CD14-positive monocyte (primary cell): ENCODE measurements around the gene SLC38A6. TPM values are rescaled to one million over a fixed set of nuclear protein-coding genes. Genes with fewer than 3 reads are reported as not detected.

Experiments
- DNase-seq, 3 donors: peaks; one replicate each; pipeline ENCODE4 v3.0.0-alpha.2; 2011 to 2022
- H2AFZ ChIP-seq: 2 replicates; pipeline ENCODE4 v1.6.0; 2012; ENCODE audit warnings: mild to moderate bottlenecking, low read depth, low read length, inconsistent platforms; ENCODE audit not compliant: insufficient read depth, poor library complexity, severe bottlenecking
- H3K27ac ChIP-seq, 2 donors: 1 replicate in 1 of 2; 2 replicates in 1 of 2; pipeline ENCODE4 v1.5.1; 2012 to 2013; ENCODE audit warnings: low read length in 2 of 2, control low read depth in 1 of 2, inconsistent platforms in 1 of 2, low read depth in 1 of 2, mild to moderate bottlenecking in 1 of 2
- H3K27me3 ChIP-seq, 2 donors: one replicate each; pipeline versions ENCODE4 v1.6.0 to v1.6.1; 2011 to 2013; ENCODE audit warnings: low read length in 2 of 2; ENCODE audit not compliant: control insufficient read depth in 2 of 2, insufficient read depth in 2 of 2
- H3K36me3 ChIP-seq, 2 donors: replicated peaks in 1 of 2; 1 replicate in 1 of 2; 2 replicates in 1 of 2; pipeline versions ENCODE4 v1.5.1 to v1.6.1; 2012 to 2013; ENCODE audit warnings: low read length in 2 of 2, control low read depth in 1 of 2, inconsistent platforms in 1 of 2, mild to moderate bottlenecking in 1 of 2; ENCODE audit not compliant: insufficient read depth in 2 of 2, control insufficient read depth in 1 of 2
- H3K4me1 ChIP-seq, 2 donors: 1 replicate in 1 of 2; 2 replicates in 1 of 2; pipeline versions ENCODE4 v1.5.1 to v1.6.1; 2012 to 2013; ENCODE audit warnings: low read length in 2 of 2, control low read depth in 1 of 2, inconsistent platforms in 1 of 2, mild to moderate bottlenecking in 1 of 2, moderate library complexity in 1 of 2; ENCODE audit not compliant: insufficient read depth in 2 of 2, control insufficient read depth in 1 of 2
- H3K4me2 ChIP-seq: replicated peaks from 2 replicates; pipeline ENCODE3; 2012; ENCODE audit warnings: low read length, moderate library complexity, mild to moderate bottlenecking; ENCODE audit not compliant: poor library complexity, severe bottlenecking; ENCODE audit errors: extremely low read depth
- H3K4me3 ChIP-seq, 3 experiments: fragments of 200-600 bp in 1 of 3; sonication (generic) in 1 of 3; replicated peaks in 1 of 3; 1 replicate in 2 of 3; 2 replicates in 1 of 3; pipeline ENCODE4 v1.5.1; 2011 to 2013; ENCODE audit warnings: low read length in 3 of 3, mild to moderate bottlenecking in 3 of 3, control low read depth in 2 of 3, low read depth in 2 of 3, inconsistent platforms in 1 of 3, moderate library complexity in 1 of 3
- H3K79me2 ChIP-seq: 2 replicates; pipeline ENCODE4 v1.6.0; 2012; ENCODE audit warnings: mild to moderate bottlenecking, control low read depth, inconsistent platforms, low read length, moderate library complexity; ENCODE audit not compliant: insufficient read depth
- H3K9ac ChIP-seq: 2 replicates; pipeline ENCODE4 v1.6.0; 2017; ENCODE audit warnings: low read length, mild to moderate bottlenecking; ENCODE audit not compliant: insufficient read depth, poor library complexity, severe bottlenecking
- H3K9me3 ChIP-seq, 2 donors: replicated peaks in 1 of 2; 1 replicate in 1 of 2; 2 replicates in 1 of 2; pipeline versions ENCODE4 v1.5.1 to v1.6.1; 2012 to 2013; ENCODE audit warnings: low read length in 2 of 2, control low read depth in 1 of 2; ENCODE audit not compliant: control insufficient read depth in 1 of 2, insufficient read depth in 1 of 2
- H4K20me1 ChIP-seq: 2 replicates; pipeline ENCODE4 v1.6.0; 2012; ENCODE audit warnings: mild to moderate bottlenecking, low read length, control low read depth, moderate library complexity; ENCODE audit not compliant: insufficient read depth
- H3K27ac Mint-ChIP-seq, 7 donors: one replicate each; pipeline ENCODE4 v1.8.0; 2020; ENCODE audit warnings: mild to moderate bottlenecking in 7 of 7, mixed read lengths in 7 of 7, moderate library complexity in 6 of 7, inconsistent platforms in 2 of 7
- H3K27me3 Mint-ChIP-seq, 3 donors: one replicate each; pipeline ENCODE4 v1.8.0; 2021 to 2022; ENCODE audit warnings: low read depth in 3 of 3, mild to moderate bottlenecking in 3 of 3, mixed read lengths in 3 of 3, moderate library complexity in 3 of 3, inconsistent platforms in 1 of 3
- H3K36me3 Mint-ChIP-seq, 2 donors: one replicate each; pipeline ENCODE4 v1.8.0; 2020; ENCODE audit warnings: mixed read lengths in 2 of 2, inconsistent platforms in 1 of 2, mild to moderate bottlenecking in 1 of 2
- H3K4me1 Mint-ChIP-seq: one replicate; pipeline ENCODE4 v1.8.0; 2020; ENCODE audit warnings: mild to moderate bottlenecking, mixed read lengths
- H3K4me3 Mint-ChIP-seq, 2 donors: one replicate each; pipeline ENCODE4 v1.8.0; 2020; ENCODE audit warnings: mild to moderate bottlenecking in 2 of 2, mixed read lengths in 2 of 2, moderate library complexity in 1 of 2
- H3K9me3 Mint-ChIP-seq, 7 donors: one replicate each; pipeline ENCODE4 v1.8.0; 2020 to 2022; ENCODE audit warnings: mixed read lengths in 7 of 7, mild to moderate bottlenecking in 6 of 7, moderate library complexity in 6 of 7, inconsistent platforms in 2 of 7
- WGBS: methylation state at CpG from one replicate; pipeline ENCODE4 v1.1.5; 2013; ENCODE audit warnings: missing lambda C conversion rate; ENCODE audit not compliant: insufficient coverage; 5-methylcytosine and 5-hydroxymethylcytosine counted together
- intact Hi-C, 2 donors: fragments of 100-400 bp; cut with micrococcal nuclease; formaldehyde crosslinking; loops; one replicate each; pipeline versions ENCODE4 v1.15.0 to v1.15.1; 2023
- polyA plus RNA-seq, 3 donors: library from polyadenylated mRNA; depleted of rRNA in 1 of 3; unstranded in 2 of 3; stranded (reverse) in 1 of 3; fragments of 300-500 nt in 2 of 3; fragments of >200 nt in 1 of 3; fragmentation: Illumina TruSeq in 2 of 3; gene quantifications; 1 replicate in 2 of 3; 2 replicates in 1 of 3; pipeline ENCODE4 v1.2.3, GENCODE V29; 2012 to 2021
- TF ChIP-seq, protein P1 (sequence below): fragments of 200-600 bp; IDR thresholded peaks from one replicate; pipeline ENCODE4 v1.8.0; 2022; ENCODE audit warnings: antibody characterized with exemption, mild to moderate bottlenecking

Gene SLC38A6
- polyA plus RNA-seq, 3 donors = 10.3 to 15.9 (median 14.0) TPM

DNA sequence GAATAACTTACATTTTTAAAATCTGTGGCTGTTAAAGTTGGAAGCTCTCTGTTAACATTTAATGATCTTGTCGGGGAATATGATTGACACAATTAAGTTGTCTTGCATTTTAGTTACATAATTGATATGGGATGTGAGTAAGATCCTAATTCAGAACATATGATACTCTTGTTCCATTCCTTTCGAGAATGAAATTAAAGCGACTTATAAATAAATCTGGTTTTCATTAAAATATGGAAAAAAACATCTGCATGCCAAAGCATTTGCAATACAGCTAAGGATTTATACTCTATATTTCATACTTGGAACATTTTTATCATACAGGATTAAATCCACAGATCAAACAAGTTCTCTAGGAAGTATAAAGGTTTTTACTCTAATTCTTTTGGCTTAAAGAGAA is 52.0 kb downstream of the SLC38A6 start:
- Histone ChIP-seq H3K4me3 (no peak overlapping the region), H3K4me1 (peaks cover 9 to 11% of the 10 kb centered on the region in 2 donors), H3K27me3 (no peaks in the 10 kb centered on the region), H3K36me3 (no peaks in the 10 kb centered on the region), H3K9ac (no peak overlapping the region), H3K9me3 (no peaks in the 10 kb centered on the region), H3K27ac (no peak overlapping the region), H4K20me1 (no peaks in the 10 kb centered on the region), H3K79me2 (no peaks in the 10 kb centered on the region), H2AFZ (no peak overlapping the region), H3K4me2 (no peak overlapping the region)
- Mint-ChIP-seq H3K27me3 (peaks cover 0 to 3% (median 0%) of the 10 kb centered on the region in 3 donors), H3K27ac (no peak overlapping the region), H3K4me3 (no peak overlapping the region), H3K36me3 (peaks cover 2 to 9% of the 10 kb centered on the region in 2 donors), H3K4me1 (peaks cover 11% of the 10 kb centered on the region), H3K9me3 (no peaks in the 10 kb centered on the region)
- WGBS = no CpG with 5 or more reads among the region's 3 CpGs
- DNase-seq = no peak
- intact Hi-C loops = loop anchor here in 1 of 2 donors (10.0 kb wide), 1 partner anchor 378 kb away; no protein-coding TSS in a partner anchor
- TF ChIP-seq, protein P1, sequence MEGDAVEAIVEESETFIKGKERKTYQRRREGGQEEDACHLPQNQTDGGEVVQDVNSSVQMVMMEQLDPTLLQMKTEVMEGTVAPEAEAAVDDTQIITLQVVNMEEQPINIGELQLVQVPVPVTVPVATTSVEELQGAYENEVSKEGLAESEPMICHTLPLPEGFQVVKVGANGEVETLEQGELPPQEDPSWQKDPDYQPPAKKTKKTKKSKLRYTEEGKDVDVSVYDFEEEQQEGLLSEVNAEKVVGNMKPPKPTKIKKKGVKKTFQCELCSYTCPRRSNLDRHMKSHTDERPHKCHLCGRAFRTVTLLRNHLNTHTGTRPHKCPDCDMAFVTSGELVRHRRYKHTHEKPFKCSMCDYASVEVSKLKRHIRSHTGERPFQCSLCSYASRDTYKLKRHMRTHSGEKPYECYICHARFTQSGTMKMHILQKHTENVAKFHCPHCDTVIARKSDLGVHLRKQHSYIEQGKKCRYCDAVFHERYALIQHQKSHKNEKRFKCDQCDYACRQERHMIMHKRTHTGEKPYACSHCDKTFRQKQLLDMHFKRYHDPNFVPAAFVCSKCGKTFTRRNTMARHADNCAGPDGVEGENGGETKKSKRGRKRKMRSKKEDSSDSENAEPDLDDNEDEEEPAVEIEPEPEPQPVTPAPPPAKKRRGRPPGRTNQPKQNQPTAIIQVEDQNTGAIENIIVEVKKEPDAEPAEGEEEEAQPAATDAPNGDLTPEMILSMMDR = no peak

DNA sequence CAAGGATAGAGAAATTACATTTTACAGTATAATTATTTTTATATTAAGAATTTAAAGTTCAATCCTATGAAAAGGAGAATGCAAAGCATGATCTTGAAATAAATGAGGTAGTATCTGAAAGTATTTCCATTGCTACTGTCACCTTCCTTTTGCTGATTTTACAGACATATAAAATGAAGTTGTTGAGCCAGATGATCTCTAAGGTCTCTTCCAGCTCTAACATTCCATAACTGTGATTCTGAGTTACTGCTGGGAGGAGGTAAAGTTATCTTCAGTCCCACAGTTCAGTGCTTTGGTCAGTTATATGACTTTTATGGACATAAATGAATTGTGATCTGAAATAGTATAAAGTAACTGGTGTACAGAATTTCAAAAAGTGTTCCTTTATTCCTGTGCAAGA is 52.8 kb downstream of the SLC38A6 start:
- peaks cover 2 to 5% of the 10 kb centered on the region in 2 donors for H3K36me3 Mint-ChIP-seq
- no peaks in the 10 kb centered on the region for H3K36me3 ChIP-seq
- no peak overlapping the region for H3K4me3 Mint-ChIP-seq
- TF ChIP-seq, protein P1 = no peak
- no peak for DNase-seq
- H2AFZ ChIP-seq = no peak overlapping the region
- H3K9ac ChIP-seq = no peak overlapping the region
- H3K4me2 ChIP-seq = no peak overlapping the region
- no peak overlapping the region for H3K27ac Mint-ChIP-seq
- no peaks in the 10 kb centered on the region for H3K27me3 ChIP-seq
- H3K79me2 ChIP-seq = no peaks in the 10 kb centered on the region
- peaks cover 9 to 11% of the 10 kb centered on the region in 2 donors for H3K4me1 ChIP-seq
- intact Hi-C loops = loop anchor here in 1 of 2 donors (10.0 kb wide), 1 partner anchor 379 kb away; no protein-coding TSS in a partner anchor
- H3K9me3 ChIP-seq = no peaks in the 10 kb centered on the region
- peaks cover 0 to 3% (median 0%) of the 10 kb centered on the region in 3 donors for H3K27me3 Mint-ChIP-seq
- no peak overlapping the region for H3K4me3 ChIP-seq
- H3K9me3 Mint-ChIP-seq = no peaks in the 10 kb centered on the region
- peaks cover 11% of the 10 kb centered on the region for H3K4me1 Mint-ChIP-seq
- no peak overlapping the region for H3K27ac ChIP-seq
- H4K20me1 ChIP-seq = no peaks in the 10 kb centered on the region
